Measurements from ENCODE around the gene TMEM240. TPM values are rescaled to one million over a fixed set of nuclear protein-coding genes. Genes with fewer than 3 reads are reported as not detected.

Gene TMEM240
- total RNA-seq, 2 experiments from 2014 or later, result 0.76 to 2.1 TPM

GRCh38 chr1:1582585-1583346 lies 42.3 kb upstream of the TMEM240 start:
- POLR2A ChIA-PET, result no interaction called here
- H3K27ac ChIP-seq (ENCODE audit: low read depth, low read length, poor library complexity, severe bottlenecking), result no peak overlapping the region
- BruUV-seq (replicated peaks), result no TSS peak

GRCh38 chr1:1578371-1578940 lies 38.0 kb upstream of the TMEM240 start:
- Histone ChIP-seq H3K9me2 (ENCODE audit: insufficient read depth, low read length) (no peaks in the 10 kb centered on the region), H3K9me3 (ENCODE audit: low read length) (no peaks in the 10 kb centered on the region), H3K27ac (ENCODE audit: low read depth, low read length, poor library complexity, severe bottlenecking) (no peak overlapping the region), H3K79me2 (ENCODE audit: insufficient read depth, low read depth, low read length) (peaks cover 9% of the 10 kb centered on the region), H3K4me2 (ENCODE audit: low read length) (no peak overlapping the region), H3K4me1 (ENCODE audit: insufficient read depth, low read length, poor library complexity, severe bottlenecking) (peaks cover 2% of the 10 kb centered on the region), H4K20me1 (ENCODE audit: insufficient read depth, low read length) (no peaks in the 10 kb centered on the region), H3K4me3 (ENCODE audit: low read depth, low read length, poor library complexity, severe bottlenecking) (no peak overlapping the region), H2AFZ (ENCODE audit: low read length) (no peak overlapping the region), H3K36me3 (ENCODE audit: insufficient read depth, low read length) (no peaks in the 10 kb centered on the region)
- ChIA-PET CTCF (ENCODE audit: unreplicated experiment) (interaction anchor here (1.0 kb wide), 1 partner anchor 50 kb away, joined by 3 read pairs; no protein-coding TSS in a partner anchor), POLR2A (interaction anchor here (0.8 kb wide), 1 partner anchor 10 kb away, joined by 3 read pairs; no protein-coding TSS in a partner anchor)
- no TSS peak for BruUV-seq (replicated peaks)
- TF ChIP-seq CTCF (conservative IDR thresholded peaks at IDR 0.05; ENCODE audit: low read length) (no peak), EZH2phosphoT487 (IDR thresholded peaks at IDR 0.05; ENCODE audit: borderline replicate concordance, low read depth, low read length) (no peak)
- intact Hi-C loops (cut with micrococcal nuclease; ENCODE audit: unreplicated experiment), result no loop called here
- DNase-seq (ENCODE audit: low spot score), result no peak

More at GRCh38 chr1:1582585-1583346, 42.3 kb upstream of the TMEM240 start:
- Histone ChIP-seq H3K9me3 (ENCODE audit: low read length) (no peaks in the 10 kb centered on the region), H2AFZ (ENCODE audit: low read length) (no peak overlapping the region), H4K20me1 (ENCODE audit: insufficient read depth, low read length) (no peaks in the 10 kb centered on the region), H3K36me3 (ENCODE audit: insufficient read depth, low read length) (no peaks in the 10 kb centered on the region), H3K79me2 (ENCODE audit: insufficient read depth, low read depth, low read length) (no peaks in the 10 kb centered on the region), H3K4me3 (ENCODE audit: low read depth, low read length, poor library complexity, severe bottlenecking) (no peak overlapping the region), H3K4me1 (ENCODE audit: insufficient read depth, low read length, poor library complexity, severe bottlenecking) (no peaks in the 10 kb centered on the region), H3K9me2 (ENCODE audit: insufficient read depth, low read length) (no peaks in the 10 kb centered on the region), H3K4me2 (ENCODE audit: low read length) (no peak overlapping the region)
- CTCF ChIA-PET (ENCODE audit: unreplicated experiment), result no interaction called here
- TF ChIP-seq CTCF (conservative IDR thresholded peaks at IDR 0.05; ENCODE audit: low read length) (no peak), EZH2phosphoT487 (IDR thresholded peaks at IDR 0.05; ENCODE audit: borderline replicate concordance, low read depth, low read length) (no peak)
- intact Hi-C loops (cut with micrococcal nuclease; ENCODE audit: unreplicated experiment), result no loop called here
- no peak for DNase-seq (ENCODE audit: low spot score)
